H1 (cell line): ENCODE results near the gene TBC1D24. TPM values are rescaled to one million over a fixed set of nuclear protein-coding genes. Genes with fewer than 3 reads are reported as not detected.

ENCODE experiments used
- CTCF ChIA-PET: fragments of 300-600 bp; sonication (Branson Sonifier 250); formaldehyde crosslinking; loops from one replicate; lab custom pipeline; 2021; ENCODE audit not compliant: partially characterized antibody; lab: Charles Lee
- POLR2A ChIA-PET: fragments of 300-600 bp; sonication (Branson Sonifier 250); formaldehyde crosslinking; loops from one replicate; lab custom pipeline; 2021; ENCODE audit warnings: inconsistent platforms; ENCODE audit not compliant: partially characterized antibody; lab: Charles Lee
- DNase-seq, 2 experiments: peaks; one replicate each; pipeline versions ENCODE4 v3.0.0 to v3.0.0-alpha.2; 2010 to 2022; ENCODE audit warnings: low spot score in 2 of 2, low read depth in 1 of 2, mixed read lengths in 1 of 2
- FAIRE-seq: peaks from 2 replicates; lab custom pipeline; 2011; peaks lifted over from hg19 to GRCh38; lab: Jason Lieb, UNC
- H2AFZ ChIP-seq: 2 replicates; pipeline ENCODE4 v1.8.1; 2012; ENCODE audit warnings: low read length, inconsistent platforms
- H2AK5ac ChIP-seq: 2 replicates; pipeline ENCODE4 v1.6.1; 2013; ENCODE audit warnings: low read depth, low read length
- H2BK120ac ChIP-seq: replicated peaks from 2 replicates; pipeline ENCODE3; 2013; ENCODE audit warnings: low read depth, low read length, inconsistent platforms
- H2BK12ac ChIP-seq: 2 replicates; pipeline ENCODE4 v1.6.1; 2013; ENCODE audit warnings: low read depth, low read length
- H2BK15ac ChIP-seq: 2 replicates; pipeline ENCODE4 v1.6.1; 2013; ENCODE audit warnings: low read length
- H2BK20ac ChIP-seq: 2 replicates; pipeline ENCODE4 v1.6.1; 2013; ENCODE audit warnings: low read length
- H2BK5ac ChIP-seq: 2 replicates; pipeline ENCODE4 v1.6.1; 2013; ENCODE audit warnings: low read depth, low read length
- H3K14ac ChIP-seq: 2 replicates; pipeline ENCODE4 v1.6.1; 2013; ENCODE audit warnings: inconsistent platforms; ENCODE audit not compliant: insufficient read length
- H3K18ac ChIP-seq: 2 replicates; pipeline ENCODE4 v1.6.1; 2013; ENCODE audit warnings: low read length; ENCODE audit errors: extremely low read depth
- H3K23ac ChIP-seq: 2 replicates; pipeline ENCODE4 v1.6.1; 2013; ENCODE audit warnings: inconsistent platforms; ENCODE audit not compliant: insufficient read length
- H3K23me2 ChIP-seq: 2 replicates; pipeline ENCODE4 v1.6.1; 2013; ENCODE audit warnings: low read depth, low read length
- H3K27ac ChIP-seq: 2 replicates; pipeline ENCODE4 v1.6.1; 2011; ENCODE audit warnings: low read depth, low read length, inconsistent platforms
- H3K27me3 ChIP-seq, 4 experiments: replicated peaks in 1 of 4; 1 replicate in 1 of 4; 2 replicates in 3 of 4; pipeline versions ENCODE4 v1.6.1 to v1.8.1; 2011 to 2013; ENCODE audit warnings: low read length in 3 of 4, mild to moderate bottlenecking in 3 of 4, inconsistent platforms in 2 of 4, mixed read lengths in 2 of 4, moderate library complexity in 1 of 4; ENCODE audit not compliant: control insufficient read depth in 3 of 4, insufficient read depth in 3 of 4; ENCODE audit errors: extremely low read depth in 1 of 4
- H3K36me3 ChIP-seq, 4 experiments: 2 replicates each; pipeline versions ENCODE4 v1.6.1 to v1.8.1; 2011 to 2013; ENCODE audit warnings: mild to moderate bottlenecking in 4 of 4, low read length in 3 of 4, moderate library complexity in 2 of 4, control low read depth in 1 of 4, inconsistent platforms in 1 of 4; ENCODE audit not compliant: insufficient read depth in 4 of 4, control insufficient read depth in 2 of 4
- H3K4ac ChIP-seq: replicated peaks from 2 replicates; pipeline ENCODE3; 2013; ENCODE audit warnings: low read length, low read depth, mixed read lengths, inconsistent platforms; ENCODE audit not compliant: insufficient read length
- H3K4me1 ChIP-seq, 4 experiments: replicated peaks in 1 of 4; 1 replicate in 1 of 4; 2 replicates in 3 of 4; pipeline versions ENCODE4 v1.6.1 to v1.8.1; 2011 to 2013; ENCODE audit warnings: low read length in 3 of 4, inconsistent platforms in 2 of 4, mixed read lengths in 1 of 4; ENCODE audit not compliant: insufficient read depth in 4 of 4, control insufficient read depth in 3 of 4
- H3K4me2 ChIP-seq, 2 experiments: 2 replicates each; pipeline versions ENCODE4 v1.6.1 to v1.8.1; 2011 to 2013; ENCODE audit warnings: low read depth in 2 of 2, low read length in 2 of 2, control low read depth in 1 of 2, inconsistent platforms in 1 of 2, mild to moderate bottlenecking in 1 of 2; ENCODE audit not compliant: insufficient read depth in 1 of 2
- H3K4me3 ChIP-seq, 4 experiments: fragments of 200-600, 300-600 bp in 1 of 4; sonication (generic), shearing (Covaris generic), sonication (Bioruptor Twin) in 1 of 4; 2 replicates each; pipeline versions ENCODE4 v1.5.1 to v1.8.1; 2011 to 2016; ENCODE audit warnings: low read length in 4 of 4, low read depth in 3 of 4, control low read depth in 2 of 4, inconsistent platforms in 2 of 4, mild to moderate bottlenecking in 2 of 4, mixed read lengths in 1 of 4, moderate library complexity in 1 of 4; ENCODE audit not compliant: insufficient read depth in 2 of 4; ENCODE audit errors: extremely low read depth in 1 of 4
- H3K56ac ChIP-seq: replicated peaks from 2 replicates; pipeline ENCODE3; 2013; ENCODE audit warnings: low read depth, mild to moderate bottlenecking, mixed read lengths, low read length, inconsistent platforms; ENCODE audit not compliant: insufficient read length
- H3K79me1 ChIP-seq: 2 replicates; pipeline ENCODE4 v1.6.1; 2013; ENCODE audit warnings: low read depth, low read length, control low read depth
- H3K79me2 ChIP-seq, 2 experiments: 2 replicates each; pipeline versions ENCODE4 v1.6.1 to v1.8.1; 2012 to 2013; ENCODE audit warnings: low read length in 2 of 2, mild to moderate bottlenecking in 2 of 2, inconsistent platforms in 1 of 2; ENCODE audit not compliant: insufficient read depth in 2 of 2, control insufficient read depth in 1 of 2
- H3K9ac ChIP-seq, 4 experiments: replicated peaks in 1 of 4; 1 replicate in 1 of 4; 2 replicates in 3 of 4; pipeline versions ENCODE4 v1.6.1 to v1.8.1; 2011 to 2013; ENCODE audit warnings: low read depth in 3 of 4, low read length in 3 of 4, control low read depth in 2 of 4, mild to moderate bottlenecking in 2 of 4, moderate library complexity in 2 of 4, inconsistent platforms in 1 of 4; ENCODE audit errors: extremely low read depth in 1 of 4
- H3K9me3 ChIP-seq, 2 experiments: 2 replicates each; pipeline versions ENCODE4 v1.6.1 to v1.8.1; 2012 to 2013; ENCODE audit warnings: mild to moderate bottlenecking in 2 of 2, moderate library complexity in 2 of 2, control low read depth in 1 of 2, inconsistent platforms in 1 of 2, low read depth in 1 of 2, low read length in 1 of 2, mixed read lengths in 1 of 2; ENCODE audit not compliant: insufficient read depth in 2 of 2
- H4K20me1 ChIP-seq, 2 experiments: replicated peaks in 1 of 2; 2 replicates each; pipeline versions ENCODE3 to v1.8.1; 2011 to 2013; ENCODE audit warnings: inconsistent platforms in 2 of 2, low read length in 2 of 2, mild to moderate bottlenecking in 1 of 2; ENCODE audit not compliant: insufficient read depth in 2 of 2, control insufficient read depth in 1 of 2
- H4K5ac ChIP-seq: 2 replicates; pipeline ENCODE4 v1.6.1; 2013; ENCODE audit warnings: low read length, low read depth, mixed read lengths, inconsistent platforms; ENCODE audit not compliant: insufficient read length
- H4K8ac ChIP-seq: 2 replicates; pipeline ENCODE4 v1.8.0; 2013; ENCODE audit warnings: mild to moderate bottlenecking, moderate library complexity, low read length, inconsistent platforms; ENCODE audit not compliant: insufficient read depth; ENCODE audit errors: extremely low read depth
- H4K91ac ChIP-seq: replicated peaks from 2 replicates; pipeline ENCODE3; 2013; ENCODE audit warnings: low read length, mixed read lengths, inconsistent platforms; ENCODE audit not compliant: insufficient read length
- CTCF ChIP-seq, 3 experiments: IDR thresholded peaks; 1 replicate in 2 of 3; 2 replicates in 1 of 3; pipeline versions ENCODE4 v1.5.1 to v1.6.1; 2011; ENCODE audit warnings: low read length in 3 of 3, mild to moderate bottlenecking in 3 of 3, inconsistent platforms in 2 of 3, low read depth in 1 of 3, moderate library complexity in 1 of 3; ENCODE audit not compliant: insufficient read depth in 1 of 3; ENCODE audit errors: control extremely low read depth in 1 of 3
- EP300 ChIP-seq, 2 experiments: IDR thresholded peaks; 1 replicate in 1 of 2; 2 replicates in 1 of 2; pipeline ENCODE4 v1.6.1; 2011 to 2012; ENCODE audit warnings: low read depth in 2 of 2, low read length in 2 of 2, mild to moderate bottlenecking in 2 of 2, borderline replicate concordance in 1 of 2, inconsistent platforms in 1 of 2, moderate library complexity in 1 of 2
- GABPA ChIP-seq: IDR thresholded peaks from 2 replicates; pipeline ENCODE4 v1.6.1; 2011; ENCODE audit warnings: mild to moderate bottlenecking, low read length, moderate library complexity, borderline replicate concordance; ENCODE audit not compliant: insufficient read depth
- POU5F1 ChIP-seq: IDR thresholded peaks from 2 replicates; pipeline ENCODE4 v1.6.1; 2011; ENCODE audit warnings: low read depth, mild to moderate bottlenecking, low read length, moderate library complexity
- SIN3A ChIP-seq, 2 experiments: IDR thresholded peaks in 1 of 2; conservative IDR thresholded peaks in 1 of 2; 2 replicates each; pipeline ENCODE4 v1.6.1; 2011 to 2012; ENCODE audit warnings: low read length in 2 of 2, improper control_type of control experiment in 1 of 2, low read depth in 1 of 2, mild to moderate bottlenecking in 1 of 2
- SP2 ChIP-seq: IDR thresholded peaks from 2 replicates; pipeline ENCODE4 v1.6.1; 2012; ENCODE audit warnings: mild to moderate bottlenecking, low read length, inconsistent platforms
- WGBS, 2 experiments: shearing (Covaris generic) in 1 of 2; methylation state at CpG; one replicate each; pipeline versions ENCODE4 v1.1.6 to v1.1.7; 2013 to 2015; ENCODE audit warnings: low lambda C conversion rate in 2 of 2, mixed read lengths in 2 of 2, inconsistent platforms in 1 of 2, low coverage in 1 of 2, missing lambda C conversion rate in 1 of 2; ENCODE audit not compliant: insufficient replicate concordance in 2 of 2, insufficient coverage in 1 of 2, insufficient read length in 1 of 2; ENCODE audit errors: extremely low coverage in 1 of 2, missing lambda C conversion rate in 1 of 2; 5-methylcytosine and 5-hydroxymethylcytosine counted together
- polyA plus RNA-seq, 7 experiments: library from polyadenylated mRNA; depleted of rRNA in 3 of 7; stranded (reverse) in 5 of 7; unstranded in 2 of 7; fragments of >200 nt in 5 of 7; fragments of 200-250 nt in 2 of 7; gene quantifications; 1 replicate in 5 of 7; 2 replicates in 1 of 7; 4 replicates in 1 of 7; pipeline versions ENCODE4 v1.2.1 to v1.2.3, GENCODE V29; 2011 to 2013; ENCODE audit warnings: missing spikeins in 2 of 7, mixed read lengths in 2 of 7
- total RNA-seq: library from RNA; stranded (reverse); fragmentation: NEBNext Ultra II Directional; extraction: Animal tissue kit (Norgen Biotek cat#: 25700); gene quantifications from 2 replicates; pipeline ENCODE4 v1.2.1, GENCODE V29; 2021

Gene TBC1D24
- total and polyA plus RNA-seq, 2 of the 8 experiments (the other 6 are each of a cell fraction or from before 2014, with no cell fraction given) = 8.7 to 21.5 TPM

GRCh38 chr16:2457946-2458345 is 17.0 kb upstream of the TBC1D24 start:
- FAIRE-seq (no peak), DNase-seq (no peak)
- Histone ChIP-seq H2BK20ac (no peak overlapping the region), H2BK12ac (no peak overlapping the region), H3K4me3 (no peak overlapping the region), H4K5ac (no peak overlapping the region), H4K8ac (peak overlapping the region; percentile 22; the same call in 1 of the 2 replicates), H3K14ac (no peak overlapping the region), H3K9ac (no peak overlapping the region), H4K20me1 (peaks cover 9 to 22% of the 10 kb centered on the region in 2 experiments), H3K56ac (no peak overlapping the region), H2BK15ac (no peak overlapping the region), H3K79me1 (peaks cover 10% of the 10 kb centered on the region), H3K9me3 (no peaks in the 10 kb centered on the region), H2BK5ac (no peak overlapping the region), H3K18ac (no peak overlapping the region), H3K4me2 (no peak overlapping the region), H3K23me2 (peaks cover 13% of the 10 kb centered on the region; the same call in 1 of the 2 replicates), H3K27me3 (no peaks in the 10 kb centered on the region), H2AK5ac (no peak overlapping the region), H2AFZ (no peak overlapping the region), H2BK120ac (no peak overlapping the region), H3K36me3 (peaks cover 20 to 49% (median 35%) of the 10 kb centered on the region in 4 experiments; a peak in 7 of 8 replicates), H3K23ac (no peak overlapping the region), H3K27ac (no peak overlapping the region), H3K4me1 (peaks cover 0 to 18% (median 15%) of the 10 kb centered on the region in 4 experiments; a peak in 6 of 7 replicates), H3K4ac (no peak overlapping the region), H4K91ac (no peak overlapping the region), H3K79me2 (peaks cover 0 to 6% of the 10 kb centered on the region in 2 experiments; a peak in 2 of 4 replicates)
- TF ChIP-seq EP300 (IDR thresholded peaks at IDR 0.05; ENCODE audit: borderline replicate concordance in 1 of 2, low read depth in 2 of 2, low read length in 2 of 2) (no peak), CTCF (IDR thresholded peaks at IDR 0.05; ENCODE audit: control extremely low read depth in 1 of 3, insufficient read depth in 1 of 3, low read depth in 1 of 3, low read length in 3 of 3) (no peak), SP2 (no peak), POU5F1 (no peak), GABPA (no peak), SIN3A (conservative IDR thresholded peaks at IDR 0.05 in 1 of 2, IDR thresholded peaks at IDR 0.05 in 1 of 2; ENCODE audit: low read depth in 1 of 2, low read length in 2 of 2) (no peak)
- ChIA-PET POLR2A (interaction anchor here (1.1 to 2.8 kb wide), 8 partner anchors 10 to 177 kb away, joined by 3 to 21 read pairs (median 4); partner anchors contain the start of gene NTN3), CTCF (interaction anchor here (0.6 to 3.3 kb wide), 5 partner anchors 11 to 48 kb away, joined by 3 to 21 read pairs (median 6); partner anchors contain the start of gene TBC1D24)
- WGBS, 2 experiments = 80% methylated on average over 5 of the region's 7 CpGs; no CpG with 5 or more reads in 1 of the 2 experiments
